Measurements from ENCODE around the gene VEGFC. TPM values are rescaled to one million over a fixed set of nuclear protein-coding genes. Genes with fewer than 3 reads are reported as not detected.

Gene VEGFC
- total RNA-seq, 2 donors from 2014 or later: 0.60 to 0.95 TPM

DNA sequence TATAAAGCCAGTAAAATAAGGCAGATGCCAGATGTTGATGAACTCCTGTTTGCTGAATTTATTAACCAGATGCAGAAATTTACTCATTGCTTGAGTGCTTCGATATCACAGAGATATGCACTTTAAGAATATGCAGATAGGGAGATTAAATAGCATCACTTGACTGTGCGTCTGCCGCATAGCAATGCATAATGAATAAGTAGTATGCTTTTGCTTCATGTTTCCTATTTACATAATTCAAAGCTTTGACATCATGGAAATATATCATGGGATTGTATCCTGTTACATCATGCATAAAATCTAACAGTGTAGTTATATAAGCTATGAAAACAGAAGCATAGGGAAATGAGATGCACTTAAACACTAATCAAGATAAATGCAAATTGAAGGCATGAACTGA, 45.9 kb downstream of the VEGFC start:
- no peaks in the 10 kb centered on the region for H3K36me3 ChIP-seq (ENCODE audit: control insufficient read depth, insufficient read depth, low read length)
- no peak overlapping the region for H3K4me3 ChIP-seq (ENCODE audit: low read length)
- H3K27me3 ChIP-seq (ENCODE audit: control insufficient read depth, insufficient read depth, low read length, poor library complexity, severe bottlenecking): no peaks in the 10 kb centered on the region
- Mint-ChIP-seq H3K27ac (no peak overlapping the region), H3K4me1 (no peaks in the 10 kb centered on the region), H3K9me3 (no peaks in the 10 kb centered on the region), H3K36me3 (ENCODE audit: low read depth) (no peaks in the 10 kb centered on the region), H3K27me3 (ENCODE audit: insufficient read depth) (no peaks in the 10 kb centered on the region), H3K4me3 (no peak overlapping the region)
- no peaks in the 10 kb centered on the region for H3K9me3 ChIP-seq (ENCODE audit: control insufficient read depth, low read length)
- no peak overlapping the region for H3K27ac ChIP-seq (ENCODE audit: low read depth, low read length)
- no peak for TF ChIP-seq CTCF (conservative IDR thresholded peaks at IDR 0.05)
- no peak overlapping the region for H3K9ac ChIP-seq (ENCODE audit: extremely low read depth, low read length, poor library complexity, severe bottlenecking)
- no peak for DNase-seq
- WGBS, 2 experiments (ENCODE audit: insufficient coverage in 1 of 2, insufficient read length in 1 of 2): 67 to 97% methylated on average over 1 to 3 of the region's 3 CpGs
- no peaks in the 10 kb centered on the region for H3K4me1 ChIP-seq (ENCODE audit: control insufficient read depth, insufficient read depth, low read length)

GRCh38 chr4:176745902-176746301, 46.8 kb downstream of the VEGFC start:
- TF ChIP-seq CTCF (conservative IDR thresholded peaks at IDR 0.05): no peak
- Mint-ChIP-seq H3K4me1 (no peaks in the 10 kb centered on the region), H3K9me3 (no peaks in the 10 kb centered on the region), H3K36me3 (ENCODE audit: low read depth) (no peaks in the 10 kb centered on the region), H3K27ac (no peak overlapping the region), H3K27me3 (ENCODE audit: insufficient read depth) (no peaks in the 10 kb centered on the region), H3K4me3 (no peak overlapping the region)
- Histone ChIP-seq H3K4me1 (ENCODE audit: control insufficient read depth, insufficient read depth, low read length) (no peaks in the 10 kb centered on the region), H3K4me3 (ENCODE audit: low read length) (no peak overlapping the region), H3K9me3 (ENCODE audit: control insufficient read depth, low read length) (no peaks in the 10 kb centered on the region), H3K27ac (ENCODE audit: low read depth, low read length) (no peak overlapping the region), H3K27me3 (ENCODE audit: control insufficient read depth, insufficient read depth, low read length, poor library complexity, severe bottlenecking) (no peaks in the 10 kb centered on the region), H3K9ac (ENCODE audit: extremely low read depth, low read length, poor library complexity, severe bottlenecking) (no peak overlapping the region), H3K36me3 (ENCODE audit: control insufficient read depth, insufficient read depth, low read length) (no peaks in the 10 kb centered on the region)
- DNase-seq: no peak

DNA sequence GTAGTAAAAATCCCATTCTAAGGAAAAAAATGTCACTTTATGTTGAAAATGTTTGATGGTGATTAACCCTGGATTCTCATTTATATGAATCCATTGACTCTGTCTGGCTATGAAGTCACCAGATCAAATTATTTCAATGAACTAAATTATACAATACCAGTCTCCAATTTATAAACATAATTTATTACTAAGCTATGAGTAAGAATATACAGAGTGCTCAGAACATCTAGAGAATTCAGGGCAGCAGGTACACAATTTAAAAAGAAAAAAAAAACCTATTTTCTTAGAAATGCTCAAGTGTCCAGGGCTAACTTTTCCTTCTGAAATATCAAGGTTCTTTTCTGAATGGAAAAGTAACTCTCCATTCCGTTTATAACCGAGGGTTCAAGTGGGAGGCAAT, 48.6 kb downstream of the VEGFC start:
- H3K9me3 Mint-ChIP-seq: no peaks in the 10 kb centered on the region
- no peaks in the 10 kb centered on the region for H3K27me3 ChIP-seq (ENCODE audit: control insufficient read depth, insufficient read depth, low read length, poor library complexity, severe bottlenecking)
- no peaks in the 10 kb centered on the region for H3K4me1 ChIP-seq (ENCODE audit: control insufficient read depth, insufficient read depth, low read length)
- no peak for DNase-seq
- no peaks in the 10 kb centered on the region for H3K36me3 ChIP-seq (ENCODE audit: control insufficient read depth, insufficient read depth, low read length)
- no peaks in the 10 kb centered on the region for H3K4me1 Mint-ChIP-seq
- whole genome bisulfite sequencing, 2 experiments (ENCODE audit: insufficient coverage in 1 of 2, insufficient read length in 1 of 2): 87 to 100% methylated on average over 2 of the region's 2 CpGs
- no peak for TF ChIP-seq CTCF (conservative IDR thresholded peaks at IDR 0.05)
- H3K9ac ChIP-seq (ENCODE audit: extremely low read depth, low read length, poor library complexity, severe bottlenecking): no peak overlapping the region
- H3K36me3 Mint-ChIP-seq (ENCODE audit: low read depth): no peaks in the 10 kb centered on the region
- H3K4me3 ChIP-seq (ENCODE audit: low read length): no peak overlapping the region
- no peak overlapping the region for H3K27ac Mint-ChIP-seq
- H3K27me3 Mint-ChIP-seq (ENCODE audit: insufficient read depth): no peaks in the 10 kb centered on the region
- no peak overlapping the region for H3K27ac ChIP-seq (ENCODE audit: low read depth, low read length)
- no peaks in the 10 kb centered on the region for H3K9me3 ChIP-seq (ENCODE audit: control insufficient read depth, low read length)
- no peak overlapping the region for H3K4me3 Mint-ChIP-seq
